NCI-H2029 (cell line): ENCODE results near the gene KCNQ1OT1.

Experiments used
- DNase-seq: peaks from one replicate; lab custom pipeline; 2025; lab: John Stamatoyannopoulos, UW

Gene KCNQ1OT1

DNA sequence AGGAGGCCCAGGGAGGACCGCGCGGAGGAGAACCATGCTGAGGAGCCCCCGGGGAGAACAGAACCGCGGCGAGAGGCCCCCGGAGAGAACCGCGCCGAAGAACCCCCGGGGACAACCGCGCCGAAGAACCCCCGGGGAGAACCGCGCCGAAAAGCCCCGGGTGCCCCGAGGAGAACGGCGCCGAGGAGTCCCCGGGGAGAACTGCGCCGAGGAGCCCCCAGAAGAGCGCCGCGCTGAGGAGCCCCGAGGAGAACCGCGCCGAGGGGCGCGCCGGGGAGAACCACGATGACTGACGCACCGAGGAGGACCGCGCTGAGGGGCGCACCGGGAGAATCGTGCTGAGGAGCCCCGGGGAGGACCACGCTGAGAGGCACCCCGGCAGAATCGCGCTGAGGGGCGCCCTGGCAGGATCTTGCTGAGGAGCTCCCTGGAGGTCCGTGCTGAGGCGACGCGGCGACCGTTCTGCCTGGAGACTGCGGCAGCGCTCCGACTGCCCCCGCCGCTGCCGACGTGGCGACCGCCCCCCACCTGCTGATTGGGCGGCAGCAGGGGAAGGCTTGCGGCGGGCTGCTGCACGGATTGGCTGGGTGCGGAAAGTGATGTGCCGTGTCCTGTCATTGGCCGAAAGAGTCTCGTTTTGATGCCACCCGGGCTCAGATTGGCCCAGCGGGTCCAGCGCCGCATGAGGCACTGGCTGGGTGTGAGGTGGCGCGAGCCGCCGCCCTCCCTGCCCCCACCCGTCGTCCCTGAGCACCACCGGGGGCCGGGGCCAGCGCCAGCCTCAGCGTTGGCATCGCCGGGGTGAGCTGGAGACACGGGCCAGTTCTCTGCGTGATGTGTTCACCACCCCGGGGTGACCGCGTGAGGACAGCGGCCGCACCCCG lies at the start of gene KCNQ1OT1:
KCNQ1OT1 (minus strand) TSS at position 464 of the 884 bp plus-strand sequence.
- peak; percentile 78 for DNase-seq

DNA sequence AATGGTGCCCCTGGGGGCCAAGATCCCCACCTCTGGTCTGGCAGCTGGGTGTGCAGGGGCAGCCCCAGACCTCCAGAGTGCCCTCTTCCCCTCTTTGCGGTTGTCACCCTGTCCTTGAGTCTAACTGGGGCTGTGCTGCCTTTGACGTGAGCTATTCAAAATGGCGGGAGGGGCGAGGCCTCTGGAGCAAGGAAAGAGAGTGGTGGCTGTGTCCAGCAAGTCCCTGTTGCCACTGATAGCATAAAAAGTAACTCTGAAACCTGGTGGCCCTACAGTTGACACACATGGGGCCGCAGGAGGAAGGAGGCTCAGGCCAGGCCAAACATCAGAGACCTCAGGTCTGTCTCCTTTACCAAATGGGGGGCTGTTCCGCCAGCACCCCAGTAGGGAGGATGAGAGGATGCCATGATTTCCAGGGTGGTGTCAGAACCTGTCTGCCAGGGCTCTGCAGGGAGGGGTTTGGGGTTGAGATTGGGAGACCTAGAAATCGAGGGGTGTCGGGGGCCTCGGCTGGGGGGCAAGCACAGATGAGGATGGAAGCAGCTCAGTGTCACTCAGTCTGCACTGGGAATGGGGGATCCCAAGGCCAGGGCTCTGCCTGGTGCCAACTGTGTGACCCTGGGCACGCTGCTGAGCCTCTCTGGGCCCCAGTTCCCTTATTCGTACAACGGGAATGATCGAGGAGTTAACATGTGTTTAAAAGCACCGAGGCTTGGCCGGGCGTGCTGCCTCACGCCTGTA lies 49.2 kb upstream of the KCNQ1OT1 start:
- no peak for DNase-seq

DNA sequence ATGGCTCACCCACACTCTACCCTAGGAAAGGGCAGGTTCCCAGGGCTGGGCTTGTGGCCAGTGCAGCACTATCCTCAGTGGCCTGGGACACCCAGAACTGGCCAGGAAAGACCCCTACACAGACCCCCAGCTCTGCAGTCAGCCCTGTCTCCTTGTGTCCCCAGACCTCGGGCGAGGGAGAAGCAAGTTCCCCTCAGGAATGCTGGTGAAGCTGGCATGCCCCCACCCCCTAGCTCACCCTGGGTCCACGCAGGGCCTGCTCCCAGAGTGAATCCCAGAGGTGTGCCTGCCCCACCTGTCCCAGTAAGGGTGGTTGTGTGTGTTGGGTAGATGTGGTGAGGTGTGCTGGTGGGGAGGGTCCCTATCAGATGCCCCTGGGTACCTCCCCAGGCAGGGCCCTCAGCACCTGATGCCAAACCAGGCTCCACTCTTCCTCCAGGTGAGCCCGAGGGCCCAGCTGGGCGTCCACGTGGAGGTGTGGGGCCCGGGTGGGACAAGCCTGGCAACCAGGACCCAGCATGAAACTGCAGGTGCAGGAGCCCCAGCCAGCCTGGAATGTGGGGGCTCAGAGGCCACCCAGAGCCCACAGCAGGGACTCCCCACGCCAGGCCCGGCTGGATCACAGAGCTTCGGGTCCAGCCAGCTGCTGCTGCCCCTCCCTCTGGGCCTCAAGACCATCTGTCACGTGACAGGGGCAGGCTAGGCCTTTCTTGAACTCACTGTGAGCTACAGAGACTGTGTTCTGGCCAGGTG lies 48.4 kb upstream of the KCNQ1OT1 start:
- no peak for DNase-seq

DNA sequence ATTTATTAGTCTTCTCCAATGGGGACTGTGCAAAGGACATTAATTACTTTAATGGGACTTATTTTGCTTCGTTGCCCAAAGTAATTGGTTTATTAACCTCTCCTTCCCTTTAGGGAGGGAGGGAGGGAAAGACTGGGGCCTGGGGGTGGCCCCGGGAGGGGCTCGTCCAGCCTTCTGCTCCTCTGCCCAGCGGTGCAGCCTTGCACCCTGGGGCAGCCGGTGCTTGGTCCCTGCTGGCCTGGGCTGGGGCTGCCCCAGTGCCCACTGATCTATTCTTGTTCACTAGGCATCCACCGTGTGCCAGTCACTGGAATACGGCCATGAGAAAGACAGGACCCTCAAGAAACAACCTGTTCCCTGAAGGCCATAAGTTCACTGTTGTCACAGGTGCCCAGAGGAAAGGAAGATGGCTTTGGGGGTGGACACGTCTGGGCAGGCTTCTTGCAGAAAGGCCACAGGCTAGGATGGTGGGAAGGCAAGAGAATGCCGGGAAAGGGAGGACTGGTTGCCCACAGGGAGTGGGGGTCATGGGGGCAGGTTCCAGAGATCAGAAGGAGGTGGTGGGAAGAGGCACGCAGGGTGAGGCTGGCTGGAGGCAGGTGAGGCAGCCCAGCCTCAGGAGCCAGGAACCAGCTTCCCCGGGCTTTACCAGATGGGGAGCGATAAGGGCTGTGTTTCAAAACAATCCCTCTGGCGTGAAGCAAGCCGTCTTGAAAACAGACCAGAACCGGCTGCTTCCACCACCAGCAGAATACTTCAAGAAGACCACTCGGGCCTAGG lies 47.6 kb upstream of the KCNQ1OT1 start:
- no peak for DNase-seq

DNA sequence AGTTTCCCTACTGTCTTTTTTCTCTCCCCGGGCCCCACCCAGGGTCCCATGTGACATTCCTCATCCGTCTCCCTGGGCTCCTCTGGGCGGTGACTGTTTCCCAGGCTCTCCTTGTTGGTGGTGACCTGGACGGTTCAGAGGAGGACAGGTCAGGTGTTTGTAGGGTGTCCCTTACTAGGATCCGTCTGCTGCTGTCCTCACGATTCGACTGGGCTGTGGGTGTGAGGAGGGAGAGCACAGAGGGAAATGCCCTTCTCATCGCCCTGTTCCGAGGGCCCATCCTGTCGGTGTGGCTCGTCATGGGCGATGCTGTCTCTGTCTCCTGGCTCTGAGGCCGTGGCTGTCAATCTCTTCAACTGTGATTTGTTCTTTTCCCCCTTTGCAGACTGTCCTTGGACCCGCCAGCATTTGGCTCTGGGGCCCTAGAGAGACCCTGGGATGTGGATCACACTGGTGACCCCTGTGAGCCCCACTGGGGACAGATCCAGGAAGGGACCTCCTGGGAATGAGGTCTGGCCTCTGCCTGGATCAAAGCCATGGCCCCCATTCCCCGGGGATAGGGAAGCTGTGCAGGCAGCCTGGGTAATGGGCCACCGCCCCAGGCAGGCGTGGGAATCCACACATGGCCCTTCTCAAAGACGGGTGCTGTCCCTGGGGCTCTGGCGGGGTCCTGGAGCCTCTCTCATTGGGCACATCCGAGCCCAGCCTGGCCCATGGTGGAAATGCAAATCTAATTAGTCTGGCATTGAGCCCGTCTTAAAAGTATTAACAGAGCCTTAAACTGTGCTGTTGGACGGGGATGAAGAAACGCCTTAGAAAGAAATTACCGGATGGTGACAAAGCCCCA lies 46.8 kb upstream of the KCNQ1OT1 start:
- no peak for DNase-seq

DNA sequence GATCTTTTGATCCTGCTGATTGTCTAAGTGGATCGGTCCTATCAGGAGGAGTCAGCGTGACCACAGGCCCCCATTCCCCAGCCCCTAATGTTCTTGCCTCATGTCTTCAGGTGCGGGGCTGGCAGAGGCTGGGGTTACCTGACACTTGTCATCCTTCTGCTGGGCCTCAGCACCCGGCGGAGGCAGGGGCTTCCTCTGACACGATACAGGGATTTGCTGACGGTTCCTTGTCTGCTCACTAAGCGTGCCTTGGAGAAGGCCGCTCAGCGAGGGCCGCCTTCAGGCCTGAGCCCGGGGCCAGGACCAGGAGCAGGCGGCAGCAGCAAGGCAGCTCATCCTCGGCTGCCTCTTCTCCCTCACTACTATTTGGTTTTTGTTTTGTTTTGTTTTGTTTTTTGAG lies 45.7 kb upstream of the KCNQ1OT1 start:
- no peak for DNase-seq

DNA sequence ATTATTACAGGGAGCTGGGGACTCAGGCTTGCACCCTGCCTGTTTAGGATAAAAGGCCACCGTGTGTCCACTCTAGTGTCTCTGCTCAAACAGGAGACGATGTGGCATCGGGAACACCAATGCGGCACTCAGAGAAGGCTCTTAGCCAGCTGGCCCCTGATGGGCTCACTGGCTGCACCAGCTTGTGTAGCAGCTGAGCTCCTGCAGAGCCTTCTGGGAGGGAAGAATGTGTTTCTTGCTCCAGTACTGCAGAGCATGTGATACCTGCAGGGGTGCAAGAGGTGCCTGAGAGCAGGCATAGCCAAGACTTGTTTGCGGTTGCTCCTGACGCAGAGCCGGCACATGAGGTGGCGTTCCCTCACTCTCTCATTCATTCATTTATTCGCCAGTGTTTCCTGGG lies 44.4 kb upstream of the KCNQ1OT1 start:
- DNase-seq: no peak

DNA sequence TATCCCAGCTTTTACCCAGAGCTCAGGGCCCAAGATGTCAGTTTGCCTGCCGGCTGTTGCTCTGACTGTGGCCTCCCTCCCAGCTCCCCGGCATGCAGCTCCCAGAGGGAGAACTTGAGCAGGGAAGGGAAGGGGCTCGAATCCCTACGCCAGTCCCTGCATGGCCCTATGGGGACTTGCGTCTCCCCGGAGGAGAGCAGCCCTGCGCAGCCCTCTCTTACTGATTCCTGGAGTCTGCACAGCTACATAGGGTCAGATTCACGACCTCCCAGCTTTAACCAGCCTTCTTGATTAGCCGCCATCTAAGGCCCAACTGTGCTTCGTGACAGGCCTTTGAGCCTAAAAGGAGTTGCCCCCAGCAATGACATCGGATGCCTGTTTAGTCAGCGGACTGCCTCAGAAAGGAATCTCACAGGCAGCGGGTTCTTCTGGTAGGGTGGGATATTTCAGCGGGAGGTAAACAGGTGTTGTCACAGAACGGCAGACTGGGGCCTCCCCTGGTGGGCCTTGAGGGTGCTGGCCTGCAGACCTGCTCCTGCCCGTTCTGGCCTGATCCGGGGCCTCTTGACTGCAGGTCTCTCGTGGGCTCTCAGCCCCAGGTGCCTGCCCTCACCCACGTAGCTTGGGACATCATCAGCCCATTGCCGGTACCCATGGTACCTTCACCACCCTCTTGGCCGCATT lies 43.8 kb upstream of the KCNQ1OT1 start:
- DNase-seq: no peak

DNA sequence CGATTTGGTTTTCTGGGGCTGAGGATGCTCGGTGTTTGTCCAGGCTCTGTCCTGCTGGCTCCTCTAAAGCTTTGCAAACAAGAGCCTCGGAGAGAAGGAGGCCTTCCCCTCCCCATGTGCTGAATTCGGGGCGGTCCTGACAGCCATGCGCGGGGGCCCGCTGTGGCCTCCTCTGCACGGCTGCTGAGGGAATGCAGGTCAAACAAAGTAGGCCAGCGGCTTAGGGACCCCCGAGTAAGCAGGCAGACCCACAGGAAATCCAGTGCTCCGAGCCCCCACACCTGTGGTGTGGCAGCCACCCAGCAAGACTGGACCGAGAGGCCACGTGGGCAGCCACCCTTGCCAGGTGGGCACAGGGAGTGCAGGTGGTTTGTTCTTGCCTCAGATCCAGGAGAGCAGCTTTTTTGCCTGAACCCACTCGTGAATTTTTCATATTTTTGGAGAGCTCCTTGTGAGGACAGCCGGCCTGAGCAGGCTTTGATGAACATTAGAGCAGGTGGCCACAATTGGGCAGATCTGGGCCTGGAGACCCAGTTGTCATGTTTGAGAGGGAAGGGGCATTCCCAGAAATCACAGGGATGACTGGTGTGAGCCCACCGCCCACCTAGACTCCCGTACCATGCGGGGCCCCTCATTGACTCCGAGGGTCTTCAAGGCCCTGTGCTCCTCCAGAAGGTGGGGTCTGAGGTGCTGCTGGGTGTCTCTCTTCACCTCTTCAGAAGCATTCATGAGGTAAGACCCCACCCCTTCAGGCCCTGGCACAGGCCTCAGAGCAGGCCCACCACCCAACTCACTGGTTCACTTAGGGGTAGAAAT lies 43.0 kb upstream of the KCNQ1OT1 start:
- DNase-seq: no peak

DNA sequence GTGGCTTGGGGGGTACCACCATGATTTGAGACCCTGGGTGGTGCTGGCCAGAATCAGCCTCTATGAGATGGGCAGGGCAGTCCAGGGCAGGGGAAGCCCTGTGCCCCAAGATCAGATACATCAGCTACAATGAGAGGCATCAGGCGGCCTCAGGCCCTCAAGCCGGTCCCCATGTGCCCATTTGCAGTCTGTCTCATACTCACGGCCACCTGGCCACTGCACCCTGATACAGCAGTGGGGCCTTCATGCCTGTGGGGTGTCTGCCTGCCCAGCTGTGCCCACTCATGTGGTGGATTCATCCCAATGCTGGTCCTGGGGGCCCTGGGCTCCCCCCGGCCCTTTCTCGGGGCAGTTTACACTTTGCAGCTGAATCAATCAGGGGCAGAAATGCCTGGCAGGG lies 42.4 kb upstream of the KCNQ1OT1 start:
- no peak for DNase-seq

DNA sequence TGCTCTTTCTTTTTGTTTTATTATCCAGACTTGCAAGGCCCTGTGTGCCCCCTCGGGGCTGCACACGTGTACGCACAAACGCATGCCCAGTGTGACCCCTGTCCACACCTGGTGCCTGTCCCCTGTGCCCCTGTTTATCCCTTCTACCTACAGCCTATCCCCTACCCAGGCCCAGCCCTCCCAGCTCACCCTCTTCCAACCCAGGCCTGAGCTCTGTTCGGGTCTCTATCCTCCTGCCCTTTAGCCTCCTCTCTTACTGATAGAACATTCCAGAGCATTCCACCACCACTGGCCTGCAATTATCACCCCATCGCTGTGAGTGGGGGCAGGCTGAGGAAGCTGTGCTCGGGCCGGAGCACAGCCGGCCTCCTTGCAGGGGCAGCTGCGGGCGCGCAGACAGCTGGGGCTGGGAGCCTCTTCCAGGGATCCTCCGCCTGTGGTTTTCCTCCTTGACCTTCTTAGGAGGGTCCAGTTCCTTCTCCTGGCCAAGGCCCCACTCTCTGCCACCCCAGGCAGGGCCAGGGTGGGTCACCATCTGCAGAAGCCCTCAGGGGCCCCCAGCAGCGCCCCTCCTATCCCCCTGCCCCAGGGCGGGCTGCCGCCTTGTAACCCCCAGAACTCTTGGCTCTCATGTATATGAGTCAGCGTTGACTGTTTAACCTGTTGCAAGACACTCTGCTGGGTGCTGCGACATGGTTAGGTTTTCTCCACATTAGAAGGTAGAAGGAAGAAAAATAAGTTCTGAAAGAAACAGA lies 41.8 kb upstream of the KCNQ1OT1 start:
- no peak for DNase-seq

DNA sequence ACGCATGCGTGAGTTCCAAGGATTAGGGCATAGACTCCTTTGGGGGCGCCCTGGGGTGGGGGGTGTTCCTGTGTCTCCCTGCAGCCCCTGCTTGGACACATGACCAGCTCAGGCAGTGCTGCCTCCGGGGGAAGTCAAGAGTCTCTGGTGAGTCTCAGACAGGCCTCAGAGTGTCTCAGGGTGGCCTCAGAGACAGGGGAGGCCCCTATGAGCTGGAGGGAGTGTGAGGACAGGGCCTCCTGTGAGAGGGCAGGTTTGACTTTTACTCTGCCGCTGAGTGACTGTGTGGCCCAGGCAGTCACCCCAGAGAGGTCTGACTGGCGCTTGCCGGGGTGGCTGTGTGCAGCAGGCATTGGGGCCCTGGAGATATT lies 41.2 kb upstream of the KCNQ1OT1 start:
- DNase-seq: no peak

DNA sequence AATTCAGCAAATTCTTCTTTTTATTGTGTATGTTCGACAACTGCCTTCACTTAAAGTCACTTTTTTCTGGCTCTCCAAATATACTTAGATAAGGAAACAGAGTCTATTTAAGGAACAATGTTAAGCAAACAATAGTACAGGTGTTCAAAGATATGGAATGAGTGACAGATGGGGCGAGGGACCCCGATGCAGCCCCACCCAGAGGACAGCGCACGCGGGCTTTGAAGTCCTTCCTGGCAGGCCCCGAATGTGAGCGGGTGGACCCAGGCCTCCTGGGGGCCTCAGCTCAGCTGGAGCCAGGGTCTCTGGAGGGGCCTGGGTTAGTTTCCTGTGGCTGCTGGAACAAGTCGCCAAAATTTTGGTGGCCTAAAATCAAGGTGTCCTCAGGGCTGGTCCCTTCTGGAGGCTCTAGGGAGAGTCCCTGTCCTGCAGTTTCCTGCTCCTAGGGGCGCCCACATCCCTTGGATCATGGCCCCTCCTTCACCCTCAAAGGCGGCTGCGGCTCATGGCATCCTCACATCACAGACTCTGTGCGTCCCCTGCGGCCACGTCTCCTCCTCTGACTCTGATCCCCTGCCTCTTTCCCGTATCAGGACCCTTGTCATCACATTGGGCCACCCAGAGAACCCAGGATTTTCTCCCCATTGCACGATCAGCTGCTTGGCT lies 40.6 kb upstream of the KCNQ1OT1 start:
- DNase-seq: no peak

DNA sequence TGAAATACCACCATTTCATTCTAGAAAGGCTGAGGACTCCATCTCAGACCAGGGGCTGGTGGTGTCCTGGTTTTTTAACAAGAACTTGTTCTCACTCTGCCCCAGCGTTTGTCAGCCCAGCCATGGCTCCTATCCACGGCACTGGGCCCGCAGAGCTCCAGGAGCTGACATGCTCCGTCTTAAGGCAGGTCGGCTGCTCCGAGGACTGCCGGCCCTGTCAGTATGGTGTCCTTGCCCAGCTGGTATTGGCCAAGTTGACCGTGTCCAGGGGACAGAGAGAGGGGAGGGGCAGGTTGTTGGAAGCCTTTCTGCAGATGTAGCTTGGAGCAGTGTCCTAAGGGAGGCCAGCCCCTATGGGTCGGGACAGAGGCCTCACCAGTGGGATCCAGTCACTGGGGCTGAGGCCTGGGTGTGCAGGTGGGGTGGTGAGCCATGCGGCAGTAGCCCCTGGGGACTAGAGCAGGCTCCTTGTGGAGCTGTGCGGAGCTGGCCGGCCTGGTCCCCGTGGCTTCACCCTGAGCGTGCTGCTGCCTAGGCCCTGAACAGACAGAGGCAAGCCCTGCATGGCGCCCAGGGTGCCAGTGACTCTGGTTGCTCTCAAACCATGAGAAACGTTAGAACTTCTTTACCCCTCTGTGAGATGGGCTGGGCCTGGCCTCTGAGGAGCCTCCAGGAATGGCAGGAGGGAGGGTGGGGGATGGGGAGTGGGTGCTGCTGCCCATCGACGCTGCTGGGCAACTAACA lies 39.9 kb upstream of the KCNQ1OT1 start:
- no peak for DNase-seq

DNA sequence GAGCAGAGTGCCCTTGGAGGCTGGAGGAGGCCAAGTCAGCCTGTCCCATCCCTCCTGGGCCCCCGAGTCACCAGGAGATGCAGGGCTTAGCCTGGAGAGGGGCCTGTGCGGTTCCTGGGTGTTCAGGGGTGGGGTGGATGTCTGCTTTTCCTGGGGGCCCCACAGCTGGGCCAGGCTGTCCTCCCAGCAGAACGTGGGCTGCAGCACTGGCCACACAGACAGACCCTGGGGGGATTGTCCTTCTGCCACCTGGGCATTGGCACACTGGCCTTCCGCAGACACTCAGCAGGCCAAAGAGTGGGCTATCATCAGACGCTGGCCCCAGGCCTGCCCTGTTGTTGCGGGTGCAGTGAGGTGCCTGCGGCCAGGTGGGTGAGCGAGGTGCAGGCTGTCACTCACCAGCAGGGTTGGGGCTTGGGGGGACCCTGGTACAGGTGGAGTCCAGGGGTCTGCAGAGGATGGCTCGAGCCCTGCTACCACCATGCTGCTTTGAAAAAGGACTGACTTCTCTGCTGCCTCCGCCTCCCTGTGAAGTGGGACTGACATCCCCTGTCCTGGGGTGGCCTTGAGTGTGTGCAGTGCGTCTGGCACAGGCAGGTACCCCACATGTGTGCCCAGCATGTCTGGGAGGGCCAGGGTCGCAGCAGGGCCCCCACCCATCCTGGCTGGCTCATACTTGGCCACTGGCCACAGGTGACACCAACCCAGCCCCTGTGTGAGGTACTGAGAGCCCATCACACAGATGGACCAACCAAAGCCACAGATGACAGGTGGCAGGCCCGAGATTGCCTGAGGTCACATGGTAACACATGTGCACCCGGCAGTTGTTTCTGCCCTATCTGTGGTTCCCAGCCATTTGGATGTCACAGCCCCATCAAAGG lies 39.0 kb upstream of the KCNQ1OT1 start:
- DNase-seq: no peak

DNA sequence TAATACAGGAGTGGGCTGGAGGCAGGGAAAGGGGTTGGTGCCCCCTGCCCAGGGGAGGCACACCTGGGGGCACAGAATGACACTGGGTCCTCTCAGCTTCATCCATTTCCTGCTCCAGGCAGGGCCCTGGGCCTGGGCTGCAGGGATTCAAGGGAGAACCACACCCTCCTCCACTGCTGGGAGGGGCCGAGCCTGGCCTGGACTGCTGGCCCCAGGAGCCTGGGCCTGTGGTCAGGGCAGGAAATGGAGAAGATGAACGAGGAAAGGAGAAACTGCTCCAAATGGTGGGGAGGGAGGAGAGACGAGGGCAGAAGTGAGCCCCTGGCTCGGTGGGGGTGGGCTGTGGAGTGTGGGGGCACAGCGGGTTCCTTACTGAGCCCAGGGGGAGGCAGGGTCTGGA lies 38.1 kb upstream of the KCNQ1OT1 start:
- no peak for DNase-seq

DNA sequence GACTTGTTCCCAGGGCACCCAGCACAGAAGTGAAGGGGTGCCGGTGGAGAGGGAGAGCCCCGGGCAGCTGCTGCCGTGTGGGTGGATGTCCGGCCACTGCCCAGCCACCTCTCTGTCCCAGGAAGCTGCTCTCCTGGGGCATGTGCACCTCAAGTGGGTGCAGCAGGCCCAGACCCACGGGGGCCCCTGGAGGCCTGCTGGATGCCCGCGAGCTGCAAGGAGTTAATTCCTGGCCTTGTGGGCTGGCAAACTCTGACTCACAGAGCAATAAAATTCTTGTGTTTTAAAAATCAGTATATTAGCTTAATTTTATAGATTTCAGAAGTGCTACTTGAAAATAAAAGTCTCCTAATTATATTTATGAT lies 37.4 kb upstream of the KCNQ1OT1 start:
- DNase-seq: no peak
